Measurements from ENCODE around the gene ARHGEF16.

DNA sequence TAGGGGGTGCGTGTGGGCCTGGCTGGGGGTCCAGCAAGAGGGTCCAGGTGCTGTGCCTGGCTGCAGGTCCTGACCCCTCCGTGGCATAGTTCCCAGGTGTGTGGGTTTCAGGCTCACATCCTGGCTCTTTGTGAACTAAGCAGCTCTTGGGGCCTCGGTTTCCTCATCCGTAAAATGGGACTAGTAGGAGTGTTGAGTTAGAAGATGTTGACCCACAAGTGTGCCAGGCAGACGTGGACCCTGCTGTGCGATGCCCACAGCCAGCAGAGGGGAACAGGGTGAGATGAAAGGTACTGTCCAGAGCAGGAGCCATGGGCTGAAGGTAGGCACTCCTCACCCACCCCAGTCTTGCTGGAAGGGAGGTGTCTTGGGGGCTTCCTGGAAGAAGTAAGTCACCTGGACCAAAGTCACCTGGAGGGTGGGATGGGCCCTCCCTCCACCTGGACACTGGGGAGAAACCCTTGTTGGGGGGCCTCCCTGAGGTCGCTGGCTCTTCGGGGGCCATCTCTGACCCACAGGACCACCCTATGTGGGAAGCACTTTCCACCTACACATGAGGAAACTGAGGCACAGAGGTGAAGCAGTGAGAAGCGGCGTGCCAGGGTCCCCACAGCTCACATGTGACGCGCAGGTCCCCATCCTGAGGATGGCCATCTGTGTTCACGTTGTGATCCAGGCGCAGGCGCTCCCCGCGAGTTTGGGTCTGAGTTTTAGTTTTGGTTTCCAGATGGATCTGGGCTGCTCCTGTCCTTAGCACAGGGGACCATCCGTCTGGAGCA, 1.4 kb downstream of the ARHGEF16 start:
- TF ChIP-seq ZNF677 (tag by site-specific recombination; IDR thresholded peaks at IDR 0.05) (no peak), ZNF777 (tag by site-specific recombination; IDR thresholded peaks at IDR 0.05; ENCODE audit: borderline replicate concordance) (no peak), ZNF16 (tag by site-specific recombination; IDR thresholded peaks at IDR 0.05; ENCODE audit: low read depth) (no peak), ZNF624 (tag by site-specific recombination; IDR thresholded peaks at IDR 0.05) (no peak), ZNF341 (tag by site-specific recombination; IDR thresholded peaks at IDR 0.05; ENCODE audit: low read depth) (no peak)
- TF ChIP-seq, protein P1, sequence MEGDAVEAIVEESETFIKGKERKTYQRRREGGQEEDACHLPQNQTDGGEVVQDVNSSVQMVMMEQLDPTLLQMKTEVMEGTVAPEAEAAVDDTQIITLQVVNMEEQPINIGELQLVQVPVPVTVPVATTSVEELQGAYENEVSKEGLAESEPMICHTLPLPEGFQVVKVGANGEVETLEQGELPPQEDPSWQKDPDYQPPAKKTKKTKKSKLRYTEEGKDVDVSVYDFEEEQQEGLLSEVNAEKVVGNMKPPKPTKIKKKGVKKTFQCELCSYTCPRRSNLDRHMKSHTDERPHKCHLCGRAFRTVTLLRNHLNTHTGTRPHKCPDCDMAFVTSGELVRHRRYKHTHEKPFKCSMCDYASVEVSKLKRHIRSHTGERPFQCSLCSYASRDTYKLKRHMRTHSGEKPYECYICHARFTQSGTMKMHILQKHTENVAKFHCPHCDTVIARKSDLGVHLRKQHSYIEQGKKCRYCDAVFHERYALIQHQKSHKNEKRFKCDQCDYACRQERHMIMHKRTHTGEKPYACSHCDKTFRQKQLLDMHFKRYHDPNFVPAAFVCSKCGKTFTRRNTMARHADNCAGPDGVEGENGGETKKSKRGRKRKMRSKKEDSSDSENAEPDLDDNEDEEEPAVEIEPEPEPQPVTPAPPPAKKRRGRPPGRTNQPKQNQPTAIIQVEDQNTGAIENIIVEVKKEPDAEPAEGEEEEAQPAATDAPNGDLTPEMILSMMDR (tag by site-specific recombination; IDR thresholded peaks at IDR 0.05), result no peak
